SK-N-SH (cell line): Measurements from ENCODE around the gene SUPT4H1. TPM values are rescaled to one million over a fixed set of nuclear protein-coding genes. Genes with fewer than 3 reads are reported as not detected.

ENCODE experiments used
- CTCF ChIA-PET: fragments of 300-600, 350-600 bp; formaldehyde crosslinking; extraction: SDS; loops from one replicate; lab custom pipeline; 2021; lab: Yijun Ruan, JAX
- POLR2A ChIA-PET: fragments of 350-600 bp; sonication (Branson Sonifier 250); formaldehyde crosslinking; extraction: SDS; loops from one replicate; lab custom pipeline; 2020; ENCODE audit warnings: antibody characterized with exemption, inconsistent platforms; lab: Yijun Ruan, JAX
- DNase-seq: peaks from one replicate; pipeline ENCODE4 v3.0.0; 2012
- H2AFZ ChIP-seq: fragments of 200-600 bp; sonication (generic); 2 replicates; pipeline ENCODE4 v1.8.1; 2016; ENCODE audit warnings: antibody characterized with exemption, mild to moderate bottlenecking, low read depth
- H3F3A ChIP-seq: fragments of 200-600 bp; sonication (generic); replicated peaks from 2 replicates; pipeline ENCODE3; 2016; ENCODE audit warnings: antibody characterized with exemption, mild to moderate bottlenecking; ENCODE audit not compliant: insufficient read depth
- H3K27ac ChIP-seq, 2 experiments: fragments of 200-500 bp in 1 of 2; fragments of 200-600 bp in 1 of 2; sonication (Bioruptor generic) in 1 of 2; sonication (generic), shearing (Covaris generic) in 1 of 2; 2 replicates each; pipeline versions ENCODE4 v1.5.1 to v1.6.1; 2014 to 2016; ENCODE audit warnings: low read depth in 2 of 2, inconsistent platforms in 1 of 2, low read length in 1 of 2, mild to moderate bottlenecking in 1 of 2, mixed read lengths in 1 of 2
- H3K27me3 ChIP-seq: fragments of 200-600 bp; sonication (generic), shearing (Covaris generic); 2 replicates; pipeline ENCODE4 v1.6.1; 2016; ENCODE audit warnings: mixed run types; ENCODE audit not compliant: insufficient read depth
- H3K36me3 ChIP-seq, 2 experiments: fragments of 200-500 bp in 1 of 2; fragments of 200-600 bp in 1 of 2; sonication (Bioruptor generic) in 1 of 2; sonication (generic) in 1 of 2; replicated peaks in 1 of 2; 2 replicates each; pipeline versions ENCODE3 to v1.5.1; 2014 to 2016; ENCODE audit warnings: low read length in 1 of 2, mild to moderate bottlenecking in 1 of 2; ENCODE audit not compliant: insufficient read depth in 2 of 2, control insufficient read depth in 1 of 2
- H3K4me1 ChIP-seq, 2 experiments: fragments of 200-500 bp in 1 of 2; fragments of 200-600 bp in 1 of 2; sonication (Bioruptor generic) in 1 of 2; sonication (generic), shearing (Covaris generic) in 1 of 2; 2 replicates each; pipeline versions ENCODE4 v1.5.1 to v1.6.1; 2014 to 2016; ENCODE audit warnings: low read depth in 1 of 2, low read length in 1 of 2, mixed run types in 1 of 2; ENCODE audit not compliant: insufficient read depth in 2 of 2, control insufficient read depth in 1 of 2
- H3K4me2 ChIP-seq: fragments of 200-600 bp; sonication (generic), shearing (Covaris generic); 2 replicates; pipeline ENCODE4 v1.6.1; 2017; ENCODE audit warnings: mixed run types
- H3K4me3 ChIP-seq, 2 experiments: fragments of 200-500 bp in 1 of 2; fragments of 200-600 bp in 1 of 2; sonication (Bioruptor generic) in 1 of 2; sonication (generic), shearing (Covaris generic) in 1 of 2; 2 replicates each; pipeline versions ENCODE4 v1.5.1 to v1.8.1; 2014 to 2016; ENCODE audit warnings: low read depth in 2 of 2, inconsistent platforms in 1 of 2, low read length in 1 of 2, mild to moderate bottlenecking in 1 of 2, mixed read lengths in 1 of 2, moderate library complexity in 1 of 2
- H3K79me2 ChIP-seq: fragments of 200-600 bp; sonication (generic); 2 replicates; pipeline ENCODE4 v1.8.1; 2017; ENCODE audit warnings: mild to moderate bottlenecking; ENCODE audit not compliant: insufficient read depth
- H3K9ac ChIP-seq: fragments of 200-600 bp; sonication (generic); 2 replicates; pipeline ENCODE4 v1.6.1; 2017; ENCODE audit warnings: mixed run types
- H3K9me2 ChIP-seq: fragments of 200-600 bp; sonication (generic); 2 replicates; pipeline ENCODE4 v1.6.1; 2017; ENCODE audit warnings: mixed run types
- H3K9me3 ChIP-seq: fragments of 200-600 bp; sonication (generic); 2 replicates; pipeline ENCODE4 v1.6.1; 2017; ENCODE audit warnings: mixed run types, mild to moderate bottlenecking, moderate library complexity
- H4K20me1 ChIP-seq: fragments of 200-600 bp; sonication (generic); 2 replicates; pipeline ENCODE4 v1.6.1; 2017; ENCODE audit warnings: mild to moderate bottlenecking, mixed run types; ENCODE audit not compliant: insufficient read depth
- CTCF ChIP-seq: fragments of 200-600 bp; sonication (generic); IDR thresholded peaks from 2 replicates; pipeline ENCODE4 v1.6.1; 2017; ENCODE audit warnings: antibody characterized with exemption, mild to moderate bottlenecking, moderate library complexity
- ELF1 ChIP-seq: IDR thresholded peaks from 2 replicates; pipeline ENCODE4 v1.4.0; 2012
- FOSL2 ChIP-seq: IDR thresholded peaks from 2 replicates; pipeline ENCODE4 v1.4.0; 2012; ENCODE audit warnings: low read depth, mild to moderate bottlenecking, moderate library complexity, borderline replicate concordance
- FOXJ3 ChIP-seq: sonication (generic); formaldehyde crosslinking; IDR thresholded peaks from 2 replicates; pipeline ENCODE4 v1.5.1; 2020; ENCODE audit warnings: mild to moderate bottlenecking, missing genetic modification reagents
- FOXM1 ChIP-seq: IDR thresholded peaks from 2 replicates; pipeline ENCODE4 v1.4.0; 2012; ENCODE audit warnings: low read depth, mild to moderate bottlenecking
- IRF3 ChIP-seq: fragments of 150-350 bp; IDR thresholded peaks from 2 replicates; pipeline ENCODE4 v1.6.1; 2016; ENCODE audit warnings: mild to moderate bottlenecking, low read depth, low read length
- MEF2A ChIP-seq: IDR thresholded peaks from 2 replicates; pipeline ENCODE4 v1.4.0; 2012; ENCODE audit warnings: low read depth, borderline replicate concordance
- NFIC ChIP-seq: IDR thresholded peaks from 2 replicates; pipeline ENCODE4 v1.4.0; 2012; ENCODE audit warnings: borderline replicate concordance
- PBX3 ChIP-seq: IDR thresholded peaks from 2 replicates; pipeline ENCODE4; 2012
- RCOR1 ChIP-seq: fragments of 150-350 bp; IDR thresholded peaks from 2 replicates; pipeline ENCODE4 v1.6.1; 2017; ENCODE audit warnings: antibody characterized with exemption, low read length
- RFX5 ChIP-seq: IDR thresholded peaks from 2 replicates; pipeline ENCODE4 v1.6.1; 2012; ENCODE audit warnings: mild to moderate bottlenecking, improper control_type of control experiment, low read length
- SIN3A ChIP-seq: IDR thresholded peaks from 2 replicates; pipeline ENCODE4 v1.6.1; 2012; ENCODE audit warnings: low read depth, mild to moderate bottlenecking, low read length, moderate library complexity, borderline replicate concordance
- TCF12 ChIP-seq: IDR thresholded peaks from 2 replicates; pipeline ENCODE4 v1.4.0; 2012
- TEAD4 ChIP-seq: IDR thresholded peaks from 2 replicates; pipeline ENCODE4 v1.4.0; 2012; ENCODE audit warnings: mild to moderate bottlenecking, borderline replicate concordance; ENCODE audit not compliant: insufficient read depth
- WGBS: methylation state at CpG from one replicate; pipeline ENCODE4 v1.1.6; 2017; ENCODE audit warnings: low lambda C conversion rate; 5-methylcytosine and 5-hydroxymethylcytosine counted together
- polyA plus RNA-seq, 3 experiments: library from polyadenylated mRNA; depleted of rRNA; stranded (reverse); fragments of >200 nt; gene quantifications; 2 replicates each; pipeline ENCODE4 v1.2.3, GENCODE V29; 2012
- TF ChIP-seq, protein P1 (sequence below): IDR thresholded peaks from 2 replicates; pipeline ENCODE4 v1.6.1; 2012; ENCODE audit warnings: mild to moderate bottlenecking, low read depth, low read length, moderate library complexity
- TF ChIP-seq, protein P2 (sequence below): IDR thresholded peaks from 2 replicates; pipeline ENCODE4 v1.4.0; 2012; ENCODE audit warnings: low read depth, borderline replicate concordance

SUPT4H1 gene
- polyA plus RNA-seq, 1 of the 3 experiments (the other 2 are of a cell fraction), result 165 TPM

DNA sequence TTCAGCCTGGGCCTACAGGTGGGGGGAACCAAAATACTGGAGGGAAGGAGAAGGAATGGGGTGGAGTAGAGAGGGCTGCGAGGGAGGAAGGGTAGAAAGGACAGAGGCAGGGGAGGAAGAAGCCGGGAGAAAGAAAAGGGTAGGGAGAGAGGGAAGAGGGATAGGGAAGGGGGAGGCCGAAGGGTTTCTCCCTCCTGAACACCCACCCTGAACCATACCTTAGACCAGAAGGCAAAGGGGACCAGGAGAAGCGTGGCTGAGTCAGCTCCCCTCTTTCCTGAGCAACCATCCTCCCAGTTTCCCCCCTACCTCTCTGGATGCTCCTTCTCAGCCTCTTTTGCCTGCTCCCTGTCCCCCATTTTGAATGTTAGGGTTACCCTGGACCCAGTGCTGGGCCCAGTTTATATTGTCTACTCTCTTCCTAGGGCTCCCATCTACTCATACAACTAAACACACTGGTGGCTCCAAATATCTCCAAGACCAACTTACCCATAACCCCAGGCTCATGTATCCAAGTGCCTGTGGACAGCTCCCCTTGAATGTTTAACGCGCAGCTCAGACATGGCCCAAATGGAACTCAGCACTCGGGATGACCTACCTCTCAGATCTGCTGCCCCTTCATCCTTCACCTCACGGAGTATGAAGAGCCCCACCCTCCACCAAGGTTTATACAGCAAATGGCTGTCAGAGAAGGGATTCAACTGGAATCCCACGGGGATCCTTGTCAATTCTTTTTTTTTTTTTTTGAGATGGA is 31.3 kb downstream of the SUPT4H1 start (continued):
- TF ChIP-seq, protein P1, sequence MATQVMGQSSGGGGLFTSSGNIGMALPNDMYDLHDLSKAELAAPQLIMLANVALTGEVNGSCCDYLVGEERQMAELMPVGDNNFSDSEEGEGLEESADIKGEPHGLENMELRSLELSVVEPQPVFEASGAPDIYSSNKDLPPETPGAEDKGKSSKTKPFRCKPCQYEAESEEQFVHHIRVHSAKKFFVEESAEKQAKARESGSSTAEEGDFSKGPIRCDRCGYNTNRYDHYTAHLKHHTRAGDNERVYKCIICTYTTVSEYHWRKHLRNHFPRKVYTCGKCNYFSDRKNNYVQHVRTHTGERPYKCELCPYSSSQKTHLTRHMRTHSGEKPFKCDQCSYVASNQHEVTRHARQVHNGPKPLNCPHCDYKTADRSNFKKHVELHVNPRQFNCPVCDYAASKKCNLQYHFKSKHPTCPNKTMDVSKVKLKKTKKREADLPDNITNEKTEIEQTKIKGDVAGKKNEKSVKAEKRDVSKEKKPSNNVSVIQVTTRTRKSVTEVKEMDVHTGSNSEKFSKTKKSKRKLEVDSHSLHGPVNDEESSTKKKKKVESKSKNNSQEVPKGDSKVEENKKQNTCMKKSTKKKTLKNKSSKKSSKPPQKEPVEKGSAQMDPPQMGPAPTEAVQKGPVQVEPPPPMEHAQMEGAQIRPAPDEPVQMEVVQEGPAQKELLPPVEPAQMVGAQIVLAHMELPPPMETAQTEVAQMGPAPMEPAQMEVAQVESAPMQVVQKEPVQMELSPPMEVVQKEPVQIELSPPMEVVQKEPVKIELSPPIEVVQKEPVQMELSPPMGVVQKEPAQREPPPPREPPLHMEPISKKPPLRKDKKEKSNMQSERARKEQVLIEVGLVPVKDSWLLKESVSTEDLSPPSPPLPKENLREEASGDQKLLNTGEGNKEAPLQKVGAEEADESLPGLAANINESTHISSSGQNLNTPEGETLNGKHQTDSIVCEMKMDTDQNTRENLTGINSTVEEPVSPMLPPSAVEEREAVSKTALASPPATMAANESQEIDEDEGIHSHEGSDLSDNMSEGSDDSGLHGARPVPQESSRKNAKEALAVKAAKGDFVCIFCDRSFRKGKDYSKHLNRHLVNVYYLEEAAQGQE, result no peak
- TF ChIP-seq SIN3A, result no peak

- H3K9me3 ChIP-seq, result no peaks in the 10 kb centered on the region
- H3K27ac ChIP-seq, result no peak overlapping the region
- H3K9me2 ChIP-seq, result no peaks in the 10 kb centered on the region
- WGBS, result 67% methylated on average over 7 of the region's 7 CpGs
- POLR2A ChIA-PET, result no interaction called here
- no peak overlapping the region for H3K4me3 ChIP-seq
- no peak overlapping the region for H3K9ac ChIP-seq
- H3K4me2 ChIP-seq, result no peak overlapping the region
- H3K79me2 ChIP-seq, result no peaks in the 10 kb centered on the region
- TF ChIP-seq PBX3, result no peak
- TF ChIP-seq MEF2A, result no peak
- TF ChIP-seq NFIC, result no peak
- no peak for TF ChIP-seq FOXM1
- TF ChIP-seq ELF1, result no peak
- no peak for TF ChIP-seq FOXJ3 (CRISPR knock-in tag)
- TF ChIP-seq FOSL2, result no peak
- TF ChIP-seq RFX5, result no peak
- no peak for TF ChIP-seq RCOR1
- no peak for TF ChIP-seq TEAD4
- TF ChIP-seq, protein P2, sequence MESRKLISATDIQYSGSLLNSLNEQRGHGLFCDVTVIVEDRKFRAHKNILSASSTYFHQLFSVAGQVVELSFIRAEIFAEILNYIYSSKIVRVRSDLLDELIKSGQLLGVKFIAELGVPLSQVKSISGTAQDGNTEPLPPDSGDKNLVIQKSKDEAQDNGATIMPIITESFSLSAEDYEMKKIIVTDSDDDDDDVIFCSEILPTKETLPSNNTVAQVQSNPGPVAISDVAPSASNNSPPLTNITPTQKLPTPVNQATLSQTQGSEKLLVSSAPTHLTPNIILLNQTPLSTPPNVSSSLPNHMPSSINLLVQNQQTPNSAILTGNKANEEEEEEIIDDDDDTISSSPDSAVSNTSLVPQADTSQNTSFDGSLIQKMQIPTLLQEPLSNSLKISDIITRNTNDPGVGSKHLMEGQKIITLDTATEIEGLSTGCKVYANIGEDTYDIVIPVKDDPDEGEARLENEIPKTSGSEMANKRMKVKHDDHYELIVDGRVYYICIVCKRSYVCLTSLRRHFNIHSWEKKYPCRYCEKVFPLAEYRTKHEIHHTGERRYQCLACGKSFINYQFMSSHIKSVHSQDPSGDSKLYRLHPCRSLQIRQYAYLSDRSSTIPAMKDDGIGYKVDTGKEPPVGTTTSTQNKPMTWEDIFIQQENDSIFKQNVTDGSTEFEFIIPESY, result no peak
- no peak for TF ChIP-seq CTCF
- TF ChIP-seq IRF3, result no peak
- TF ChIP-seq TCF12, result no peak
- no peaks in the 10 kb centered on the region for H4K20me1 ChIP-seq
- H3K27me3 ChIP-seq, result peaks cover 16% of the 10 kb centered on the region; the same call in 1 of the 2 replicates
- H3F3A ChIP-seq, result no peaks in the 10 kb centered on the region
- no peak for DNase-seq
- CTCF ChIA-PET, result interaction anchor here (1.4 kb wide), 1 partner anchor 16 kb away, joined by 4 read pairs; no protein-coding TSS in a partner anchor
- H3K36me3 ChIP-seq, result no peaks in the 10 kb centered on the region
- H3K4me1 ChIP-seq, result peaks cover 0 to 20% of the 10 kb centered on the region in 2 experiments; a peak in 1 of 4 replicates
- H2AFZ ChIP-seq, result no peak overlapping the region
These were observed 31.8 kb downstream of the SUPT4H1 start for GRCh38 chr17:58320163-58320558.
